H9 (cell line): ENCODE results near the gene CRHR1. TPM values are rescaled to one million over a fixed set of nuclear protein-coding genes. Genes with fewer than 3 reads are reported as not detected.

ENCODE experiments used
- DNase-seq: peaks from one replicate; pipeline ENCODE4 v3.0.0-alpha.2; 2017
- H2AFZ ChIP-seq: one replicate; pipeline ENCODE4 v1.6.1; 2013; ENCODE audit warnings: mild to moderate bottlenecking, low read length, control low read depth, moderate library complexity
- H2AK5ac ChIP-seq: 2 replicates; pipeline ENCODE4 v1.6.1; 2013; ENCODE audit warnings: low read length, control low read depth, mixed read lengths; ENCODE audit not compliant: insufficient read length
- H2BK120ac ChIP-seq: one replicate; pipeline ENCODE4 v1.6.1; 2013; ENCODE audit warnings: low read depth, mild to moderate bottlenecking, low read length, control low read depth, inconsistent platforms; ENCODE audit not compliant: poor library complexity, severe bottlenecking
- H2BK12ac ChIP-seq: 2 replicates; pipeline ENCODE4 v1.6.1; 2013; ENCODE audit warnings: low read length, control low read depth, mixed read lengths, low read depth; ENCODE audit not compliant: insufficient read length
- H2BK15ac ChIP-seq: 2 replicates; pipeline ENCODE4 v1.6.1; 2013; ENCODE audit warnings: low read depth, low read length, control low read depth
- H2BK20ac ChIP-seq: one replicate; pipeline ENCODE4 v1.6.1; 2013; ENCODE audit warnings: low read depth, mild to moderate bottlenecking, low read length, control low read depth, inconsistent platforms; ENCODE audit not compliant: poor library complexity, severe bottlenecking
- H2BK5ac ChIP-seq: 2 replicates; pipeline ENCODE4 v1.6.1; 2013; ENCODE audit warnings: low read length, control low read depth, mixed read lengths; ENCODE audit not compliant: insufficient read length
- H3K14ac ChIP-seq: 2 replicates; pipeline ENCODE4 v1.6.1; 2013; ENCODE audit warnings: low read length, control low read depth; ENCODE audit not compliant: insufficient read depth
- H3K18ac ChIP-seq: 2 replicates; pipeline ENCODE4 v1.6.1; 2013; ENCODE audit warnings: low read depth, mild to moderate bottlenecking, mixed read lengths, low read length, control low read depth; ENCODE audit not compliant: insufficient read length
- H3K23ac ChIP-seq: 2 replicates; pipeline ENCODE4 v1.6.1; 2013; ENCODE audit warnings: low read length, control low read depth, mixed read lengths, low read depth; ENCODE audit not compliant: insufficient read length
- H3K23me2 ChIP-seq: 2 replicates; pipeline ENCODE4 v1.6.1; 2013; ENCODE audit warnings: low read depth, mild to moderate bottlenecking, mixed read lengths, low read length, control low read depth; ENCODE audit not compliant: insufficient read length, poor library complexity, severe bottlenecking
- H3K27ac ChIP-seq: 2 replicates; pipeline ENCODE4 v1.5.1; 2013; ENCODE audit warnings: low read length, control low read depth, mixed read lengths, low read depth; ENCODE audit not compliant: insufficient read length
- H3K27me3 ChIP-seq: 2 replicates; pipeline ENCODE4 v1.6.1; 2013; ENCODE audit warnings: low read length, control low read depth, inconsistent platforms; ENCODE audit not compliant: insufficient read depth
- H3K4ac ChIP-seq: 2 replicates; pipeline ENCODE4 v1.6.1; 2013; ENCODE audit warnings: low read depth, mild to moderate bottlenecking, control low read depth, inconsistent platforms, low read length, moderate library complexity
- H3K4me1 ChIP-seq: 2 replicates; pipeline ENCODE4 v1.6.1; 2013; ENCODE audit warnings: low read length, control low read depth, inconsistent platforms; ENCODE audit not compliant: insufficient read depth
- H3K4me2 ChIP-seq: 2 replicates; pipeline ENCODE4 v1.6.1; 2013; ENCODE audit warnings: low read length, control low read depth, mixed read lengths; ENCODE audit not compliant: insufficient read length, insufficient read depth
- H3K56ac ChIP-seq: 2 replicates; pipeline ENCODE4 v1.6.1; 2013; ENCODE audit warnings: low read depth, mild to moderate bottlenecking, mixed read lengths, low read length, control low read depth; ENCODE audit not compliant: insufficient read length
- H3K79me1 ChIP-seq: 2 replicates; pipeline ENCODE4 v1.6.1; 2013; ENCODE audit warnings: low read depth, mild to moderate bottlenecking, moderate library complexity, low read length, control low read depth, inconsistent platforms; ENCODE audit not compliant: insufficient read depth, poor library complexity, severe bottlenecking
- H3K79me2 ChIP-seq: 2 replicates; pipeline ENCODE4 v1.6.1; 2013; ENCODE audit warnings: low read length, control low read depth, inconsistent platforms; ENCODE audit not compliant: insufficient read depth
- H3K9ac ChIP-seq: 2 replicates; pipeline ENCODE4 v1.6.1; 2013; ENCODE audit warnings: low read length, control low read depth, mixed read lengths; ENCODE audit not compliant: insufficient read length; ENCODE audit errors: extremely low read depth
- H3K9me3 ChIP-seq: one replicate; pipeline ENCODE4 v1.6.1; 2013; ENCODE audit warnings: low read depth, low read length, inconsistent platforms; ENCODE audit not compliant: control insufficient read depth
- H3T11ph ChIP-seq: one replicate; pipeline ENCODE4 v1.6.1; 2013; ENCODE audit warnings: mild to moderate bottlenecking, low read length, control low read depth, inconsistent platforms
- H4K20me1 ChIP-seq: one replicate; pipeline ENCODE4 v1.6.1; 2013; ENCODE audit not compliant: control insufficient read depth, insufficient read length, insufficient read depth
- H4K5ac ChIP-seq: 2 replicates; pipeline ENCODE4 v1.6.1; 2013; ENCODE audit warnings: low read depth, mild to moderate bottlenecking, mixed read lengths, low read length, control low read depth; ENCODE audit not compliant: insufficient read length
- H4K8ac ChIP-seq: replicated peaks from 2 replicates; pipeline ENCODE4 v1.6.1; 2013; ENCODE audit warnings: low read length, control low read depth, mixed read lengths, low read depth; ENCODE audit not compliant: insufficient read length
- H4K91ac ChIP-seq: 2 replicates; pipeline ENCODE4 v1.6.1; 2013; ENCODE audit warnings: low read depth, mild to moderate bottlenecking, moderate library complexity, mixed read lengths, low read length, control low read depth; ENCODE audit not compliant: insufficient read length
- H3K27ac Mint-ChIP-seq, 3 experiments: 2 replicates in 2 of 3; 3 replicates in 1 of 3; pipeline ENCODE4 v1.8.0; 2020 to 2021; ENCODE audit warnings: mixed read lengths in 3 of 3, mild to moderate bottlenecking in 1 of 3, moderate library complexity in 1 of 3
- H3K27me3 Mint-ChIP-seq: 2 replicates; pipeline ENCODE4 v1.8.0; 2021; ENCODE audit warnings: low read depth, mild to moderate bottlenecking, moderate library complexity, mixed read lengths
- H3K36me3 Mint-ChIP-seq, 3 experiments: 2 replicates in 2 of 3; 3 replicates in 1 of 3; pipeline ENCODE4 v1.8.0; 2020 to 2021; ENCODE audit warnings: low read depth in 3 of 3, mixed read lengths in 3 of 3; ENCODE audit not compliant: insufficient read depth in 1 of 3
- H3K4me1 Mint-ChIP-seq, 2 experiments: 2 replicates each; pipeline ENCODE4 v1.8.0; 2020; ENCODE audit warnings: mixed read lengths in 2 of 2
- H3K4me3 Mint-ChIP-seq, 2 experiments: 2 replicates in 1 of 2; 3 replicates in 1 of 2; pipeline ENCODE4 v1.8.0; 2020 to 2021; ENCODE audit warnings: mild to moderate bottlenecking in 2 of 2, mixed read lengths in 2 of 2, moderate library complexity in 1 of 2
- H3K9me3 Mint-ChIP-seq, 2 experiments: 2 replicates in 1 of 2; 3 replicates in 1 of 2; pipeline ENCODE4 v1.8.0; 2020; ENCODE audit warnings: mild to moderate bottlenecking in 2 of 2, mixed read lengths in 2 of 2, moderate library complexity in 1 of 2
- CTCF ChIP-seq: fragments of 200-600 bp; sonication (generic); conservative IDR thresholded peaks from 3 replicates; pipeline ENCODE4 v1.8.0; 2021; ENCODE audit warnings: antibody characterized with exemption, mild to moderate bottlenecking
- WGBS: extraction: QIAGEN DNeasy Blood & Tissue Kit; methylation state at CpG from one replicate; pipeline ENCODE4 v1.1.7; 2013; ENCODE audit warnings: missing lambda C conversion rate, low lambda C conversion rate, mixed read lengths; ENCODE audit not compliant: insufficient read length; ENCODE audit errors: extremely low coverage; 5-methylcytosine and 5-hydroxymethylcytosine counted together
- total RNA-seq: library from RNA; stranded (reverse); gene quantifications from 2 replicates; pipeline ENCODE4 v1.2.1, GENCODE V29; 2021

The CRHR1 gene
- total RNA-seq, 1 experiment from 2014 or later: 0.52 TPM

- Mint-ChIP-seq H3K27ac (no peak overlapping the region), H3K27me3 (peaks cover 86% of the 10 kb centered on the region), H3K36me3 (no peaks in the 10 kb centered on the region; a peak in 1 of 7 replicates), H3K4me3 (no peak overlapping the region), H3K9me3 (no peaks in the 10 kb centered on the region), H3K4me1 (peaks cover 20 to 32% of the 10 kb centered on the region in 2 experiments)
- Histone ChIP-seq H3K18ac (no peak overlapping the region), H3K4me1 (no peaks in the 10 kb centered on the region), H2BK5ac (no peak overlapping the region), H3K9me3 (no peaks in the 10 kb centered on the region), H3K23me2 (no peaks in the 10 kb centered on the region), H2BK20ac (no peak overlapping the region), H4K20me1 (no peaks in the 10 kb centered on the region), H3K79me2 (no peaks in the 10 kb centered on the region), H3K56ac (no peak overlapping the region), H2AFZ (no peak overlapping the region), H3K23ac (no peak overlapping the region), H2BK120ac (no peak overlapping the region), H3K9ac (no peak overlapping the region), H3K27me3 (peaks cover 39% of the 10 kb centered on the region), H3K4me2 (no peak overlapping the region), H3K27ac (no peak overlapping the region), H3T11ph (no peak overlapping the region), H4K91ac (no peak overlapping the region), H2AK5ac (no peak overlapping the region), H3K79me1 (no peaks in the 10 kb centered on the region), H2BK15ac (no peak overlapping the region), H4K8ac (no peak overlapping the region), H3K14ac (no peak overlapping the region), H3K4ac (no peak overlapping the region), H2BK12ac (no peak overlapping the region), H4K5ac (no peak overlapping the region)
- TF ChIP-seq CTCF: no peak
- WGBS: no CpG with 5 or more reads among the region's 1 CpG
- DNase-seq: no peak
These were observed 41.9 kb upstream of the CRHR1 start for GRCh38 chr17:45742251-45742650.
